GM12874 (cell line): ENCODE results near the gene HINT2.

ENCODE experiments used
- CTCF ChIP-seq: IDR thresholded peaks from 2 replicates; pipeline ENCODE4 v1.5.1; 2011; ENCODE audit warnings: low read depth, mild to moderate bottlenecking, control low read depth, low read length, moderate library complexity; ENCODE audit not compliant: insufficient read depth

Gene HINT2

DNA sequence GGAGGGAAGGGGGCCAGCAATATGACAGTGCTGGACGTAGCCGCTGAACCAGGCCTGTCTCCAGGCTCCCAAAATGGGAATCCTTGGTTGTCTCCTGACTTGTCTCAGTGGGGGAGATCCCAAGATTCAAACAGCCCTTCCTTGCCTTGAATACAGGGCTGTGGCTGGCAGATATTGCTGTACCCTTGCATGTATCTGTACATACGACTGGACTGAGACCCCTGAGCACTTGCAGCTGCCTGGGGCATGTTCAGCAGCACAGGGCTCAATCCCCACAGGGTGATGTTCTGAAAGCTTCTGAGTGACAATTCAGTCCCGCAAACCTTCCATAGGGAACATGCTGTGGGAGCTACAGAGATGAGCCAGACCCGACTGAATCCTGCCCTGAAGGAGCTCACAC, 42.0 kb upstream of the HINT2 start:
- TF ChIP-seq CTCF: no peak

DNA sequence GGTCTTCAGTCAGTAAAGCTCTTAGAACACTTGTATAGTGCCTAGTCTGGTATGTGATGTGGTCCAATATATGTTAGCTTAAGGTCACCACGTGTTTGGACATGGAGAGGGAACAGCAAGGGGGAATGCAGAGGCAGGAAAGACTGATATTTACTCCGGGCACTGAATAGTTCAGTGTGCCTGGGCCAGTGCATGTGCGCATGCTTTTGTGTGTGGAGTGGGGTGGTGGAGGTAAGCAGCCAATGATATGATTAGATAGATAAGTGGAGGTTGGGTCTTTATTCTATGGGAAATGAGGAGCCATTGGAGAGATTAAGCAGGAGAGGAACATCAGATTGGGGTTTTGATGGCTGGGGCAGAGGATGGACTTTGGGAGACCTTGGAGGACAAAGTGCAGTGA, 41.4 kb upstream of the HINT2 start:
- TF ChIP-seq CTCF: no peak

GRCh38 chr9:35854091-35854762, 39.4 kb upstream of the HINT2 start:
- no peak for TF ChIP-seq CTCF

DNA sequence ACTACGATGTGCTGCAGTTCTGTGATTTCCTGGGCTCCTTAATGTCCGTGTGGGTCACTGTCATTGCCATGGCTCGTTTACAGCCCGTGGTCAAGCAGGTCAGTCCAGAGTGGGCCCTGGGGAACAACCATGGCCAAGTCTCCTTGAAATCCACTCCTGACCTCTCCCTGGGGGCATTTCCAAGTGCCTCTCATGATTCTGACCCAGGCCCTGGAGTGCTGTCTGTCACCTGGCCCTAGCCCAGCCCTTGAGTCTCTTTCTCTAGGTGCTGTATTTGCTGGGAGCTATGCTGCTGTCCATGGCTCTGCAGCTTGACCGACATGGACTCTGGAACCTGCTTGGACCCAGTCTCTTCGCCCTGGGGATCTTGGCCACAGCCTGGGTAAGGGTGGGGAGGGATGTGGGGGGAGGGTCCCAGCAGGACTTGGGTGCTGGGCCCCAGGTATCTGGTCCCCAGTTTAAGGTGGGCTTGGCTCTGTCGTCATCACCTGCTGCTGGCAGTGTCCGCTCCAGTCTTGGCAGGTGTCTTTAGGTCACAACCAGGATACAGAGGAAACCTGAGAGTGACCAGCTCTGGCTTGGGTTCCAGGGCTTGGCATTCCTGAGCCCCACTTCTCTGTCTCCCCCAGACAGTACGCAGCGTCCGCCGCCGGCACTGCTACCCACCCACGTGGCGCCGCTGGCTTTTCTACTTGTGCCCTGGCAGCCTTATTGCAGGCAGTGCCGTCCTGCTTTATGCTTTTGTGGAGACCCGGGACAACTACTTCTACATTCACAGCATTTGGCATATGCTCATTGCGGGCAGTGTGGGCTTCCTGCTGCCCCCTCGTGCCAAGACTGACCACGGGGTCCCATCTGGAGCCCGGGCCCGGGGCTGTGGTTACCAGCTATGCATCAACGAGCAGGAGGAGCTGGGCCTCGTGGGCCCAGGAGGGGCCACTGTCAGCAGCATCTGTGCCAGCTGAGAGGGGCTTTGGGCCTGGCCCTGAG, 38.3 kb upstream of the HINT2 start:
- TF ChIP-seq CTCF: no peak

DNA sequence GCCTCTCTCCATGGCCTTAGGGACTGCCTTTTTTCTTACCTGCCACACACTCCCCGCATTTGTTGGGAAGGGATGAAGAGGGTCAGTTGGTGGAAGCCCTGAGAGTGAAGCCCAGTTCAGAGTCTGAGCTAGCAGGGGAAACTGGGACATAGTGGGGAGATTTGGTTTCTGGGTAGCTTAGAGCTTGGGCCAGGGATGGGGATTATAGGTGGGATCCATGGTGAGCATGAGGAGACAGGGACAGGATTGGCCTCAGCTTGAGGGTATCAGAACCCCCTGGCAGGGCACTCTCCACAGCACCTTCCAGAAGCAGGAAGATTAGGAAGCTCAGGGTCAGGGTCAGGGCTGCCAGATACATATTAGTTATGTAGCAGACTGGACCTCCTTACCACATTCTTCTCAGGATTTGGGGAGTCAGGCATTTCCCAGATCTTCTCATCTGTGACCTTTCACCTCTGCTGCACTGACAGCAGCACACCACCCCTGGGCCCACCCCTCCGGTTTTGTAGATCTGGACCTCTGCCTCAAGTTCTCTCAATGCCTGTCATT, 37.5 kb upstream of the HINT2 start:
- TF ChIP-seq CTCF: no peak

DNA sequence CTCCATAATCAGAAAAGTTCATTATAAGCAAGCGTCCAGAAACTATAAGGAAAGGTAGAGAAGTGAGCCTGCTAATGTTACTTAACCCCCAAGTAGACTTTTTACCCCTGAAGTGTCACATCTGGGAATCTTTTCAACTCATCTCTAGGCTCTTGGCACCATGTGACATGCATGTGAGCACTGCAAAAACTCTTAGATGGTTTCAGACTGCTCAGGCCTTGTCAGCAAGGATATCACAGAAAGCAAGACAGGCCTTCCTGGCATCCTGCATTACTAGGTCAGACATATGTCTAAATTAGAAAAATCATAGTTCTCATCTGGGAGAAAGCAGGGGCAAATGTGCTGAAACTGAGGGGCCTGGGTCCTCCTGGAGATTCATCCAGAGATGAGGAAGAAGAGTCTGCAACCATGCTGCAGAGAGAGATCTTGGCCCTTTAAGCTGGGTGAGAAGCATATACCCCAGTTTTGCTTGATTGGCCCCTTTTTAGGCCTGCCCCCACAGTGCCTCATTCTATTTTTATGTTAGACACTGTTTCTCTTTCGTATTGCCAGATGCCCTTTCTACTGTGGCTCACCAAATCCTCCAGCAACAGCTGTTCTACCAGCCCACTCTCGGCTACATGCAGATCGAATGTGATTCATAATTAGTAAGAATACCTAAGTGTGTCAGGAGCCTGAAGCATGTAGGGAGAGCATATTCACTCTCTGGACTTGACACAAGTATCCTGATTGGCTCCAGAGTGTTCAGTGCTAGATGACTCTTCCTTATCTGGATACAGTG, 33.1 kb upstream of the HINT2 start:
- no peak for TF ChIP-seq CTCF
